AG10803 (cell line): Measurements from ENCODE around the gene GORASP1.

Experiments used
- DNase-seq: peaks from one replicate; pipeline ENCODE4 v3.0.0; 2010; ENCODE audit warnings: low read depth
- H3K4me3 ChIP-seq: 2 replicates; pipeline ENCODE4 v1.5.1; 2011; ENCODE audit warnings: mild to moderate bottlenecking, low read length, control low read depth
- TF ChIP-seq, protein P1 (sequence below): conservative IDR thresholded peaks from 2 replicates; pipeline ENCODE4 v1.5.1; 2011; ENCODE audit warnings: mild to moderate bottlenecking, low read length, control low read depth, inconsistent platforms

The GORASP1 gene

DNA sequence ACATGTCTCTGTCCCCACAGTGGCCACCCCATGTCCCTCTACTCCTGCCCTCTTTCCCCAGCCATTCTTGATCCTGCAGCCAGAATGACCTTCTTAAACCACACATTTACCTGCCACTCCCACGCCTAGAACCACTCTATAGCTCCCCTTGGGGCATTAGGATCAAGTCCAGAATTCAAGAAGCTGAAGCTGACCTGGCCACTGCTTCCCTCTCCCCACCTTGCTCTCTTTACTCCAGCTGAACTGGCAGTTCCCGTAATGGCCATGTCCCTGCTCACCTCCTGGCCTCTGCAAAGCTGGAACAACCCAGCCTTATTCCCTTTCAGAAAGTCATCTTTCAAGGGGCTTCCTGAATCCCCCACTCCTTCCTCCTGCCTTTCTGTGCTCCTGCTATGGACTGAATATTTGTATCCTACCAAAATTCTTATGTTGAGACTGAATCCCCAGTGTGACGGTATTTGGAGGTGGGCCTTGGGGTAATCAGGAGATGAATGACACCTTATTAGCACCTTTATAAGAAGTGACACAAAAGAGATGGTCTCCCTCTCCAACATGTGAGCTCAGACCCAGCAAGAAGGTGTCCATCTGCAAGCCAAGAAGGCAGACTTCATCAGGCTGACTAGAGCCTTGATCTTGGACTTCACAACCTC, 42.2 kb upstream of the GORASP1 start:
- no peak overlapping the region for H3K4me3 ChIP-seq
- no peak for DNase-seq

DNA sequence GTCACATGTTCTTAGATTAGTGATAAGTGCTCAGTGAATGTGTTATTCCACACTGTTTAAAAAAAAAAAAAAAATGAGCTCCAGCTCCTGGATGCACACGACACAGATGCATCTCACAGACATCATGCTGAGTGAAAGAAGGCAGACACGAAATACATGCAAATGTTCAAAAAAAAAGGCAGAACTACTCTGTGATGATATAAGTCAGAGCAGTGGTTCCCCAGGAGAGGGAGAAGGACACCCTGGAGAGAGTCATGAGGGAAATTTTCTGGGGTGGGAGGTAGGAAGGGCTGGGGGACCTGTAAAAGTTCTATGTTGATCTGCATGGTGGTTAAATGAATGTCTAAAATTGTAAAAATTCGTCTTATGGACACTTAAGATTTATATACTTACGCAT, 41.6 kb upstream of the GORASP1 start:
- no peak for DNase-seq
- H3K4me3 ChIP-seq, result no peak overlapping the region
- TF ChIP-seq, protein P1, sequence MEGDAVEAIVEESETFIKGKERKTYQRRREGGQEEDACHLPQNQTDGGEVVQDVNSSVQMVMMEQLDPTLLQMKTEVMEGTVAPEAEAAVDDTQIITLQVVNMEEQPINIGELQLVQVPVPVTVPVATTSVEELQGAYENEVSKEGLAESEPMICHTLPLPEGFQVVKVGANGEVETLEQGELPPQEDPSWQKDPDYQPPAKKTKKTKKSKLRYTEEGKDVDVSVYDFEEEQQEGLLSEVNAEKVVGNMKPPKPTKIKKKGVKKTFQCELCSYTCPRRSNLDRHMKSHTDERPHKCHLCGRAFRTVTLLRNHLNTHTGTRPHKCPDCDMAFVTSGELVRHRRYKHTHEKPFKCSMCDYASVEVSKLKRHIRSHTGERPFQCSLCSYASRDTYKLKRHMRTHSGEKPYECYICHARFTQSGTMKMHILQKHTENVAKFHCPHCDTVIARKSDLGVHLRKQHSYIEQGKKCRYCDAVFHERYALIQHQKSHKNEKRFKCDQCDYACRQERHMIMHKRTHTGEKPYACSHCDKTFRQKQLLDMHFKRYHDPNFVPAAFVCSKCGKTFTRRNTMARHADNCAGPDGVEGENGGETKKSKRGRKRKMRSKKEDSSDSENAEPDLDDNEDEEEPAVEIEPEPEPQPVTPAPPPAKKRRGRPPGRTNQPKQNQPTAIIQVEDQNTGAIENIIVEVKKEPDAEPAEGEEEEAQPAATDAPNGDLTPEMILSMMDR, result no peak

More for the DNA sequence above, 42.2 kb upstream of the GORASP1 start:
- TF ChIP-seq, protein P1, result no peak

DNA sequence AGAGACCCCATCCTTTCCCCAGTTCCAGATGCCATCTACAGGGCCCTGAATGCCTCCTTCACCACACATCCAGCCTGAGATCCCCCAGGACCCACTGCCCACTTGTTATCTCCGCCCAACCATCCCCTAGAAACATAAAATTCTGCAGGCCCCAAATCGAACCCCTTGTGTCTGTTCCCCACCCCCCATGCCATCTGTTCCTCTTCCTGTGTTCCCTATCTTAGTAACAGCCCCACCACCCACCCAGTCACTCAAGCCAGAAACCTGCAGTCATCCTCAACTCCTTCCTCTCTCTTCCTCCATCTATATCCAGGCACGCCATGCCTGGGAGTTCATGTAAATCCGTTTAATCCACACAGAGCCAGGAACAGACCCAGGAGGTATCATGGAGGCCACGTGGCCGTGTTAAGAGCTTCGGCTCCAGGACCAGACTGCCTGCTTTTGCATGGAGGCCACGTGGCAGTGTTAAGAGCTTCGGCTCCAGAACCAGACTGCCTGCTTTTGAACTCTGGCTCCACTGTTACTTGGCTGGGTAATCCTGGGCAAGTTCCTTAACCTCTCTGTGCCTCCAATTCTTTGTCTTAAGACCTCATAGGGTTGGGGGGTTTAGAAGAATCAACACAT, 41.1 kb upstream of the GORASP1 start:
- peak; percentile 33 for DNase-seq
- H3K4me3 ChIP-seq, result peak overlapping the region; percentile 20
- TF ChIP-seq, protein P1, result no peak

DNA sequence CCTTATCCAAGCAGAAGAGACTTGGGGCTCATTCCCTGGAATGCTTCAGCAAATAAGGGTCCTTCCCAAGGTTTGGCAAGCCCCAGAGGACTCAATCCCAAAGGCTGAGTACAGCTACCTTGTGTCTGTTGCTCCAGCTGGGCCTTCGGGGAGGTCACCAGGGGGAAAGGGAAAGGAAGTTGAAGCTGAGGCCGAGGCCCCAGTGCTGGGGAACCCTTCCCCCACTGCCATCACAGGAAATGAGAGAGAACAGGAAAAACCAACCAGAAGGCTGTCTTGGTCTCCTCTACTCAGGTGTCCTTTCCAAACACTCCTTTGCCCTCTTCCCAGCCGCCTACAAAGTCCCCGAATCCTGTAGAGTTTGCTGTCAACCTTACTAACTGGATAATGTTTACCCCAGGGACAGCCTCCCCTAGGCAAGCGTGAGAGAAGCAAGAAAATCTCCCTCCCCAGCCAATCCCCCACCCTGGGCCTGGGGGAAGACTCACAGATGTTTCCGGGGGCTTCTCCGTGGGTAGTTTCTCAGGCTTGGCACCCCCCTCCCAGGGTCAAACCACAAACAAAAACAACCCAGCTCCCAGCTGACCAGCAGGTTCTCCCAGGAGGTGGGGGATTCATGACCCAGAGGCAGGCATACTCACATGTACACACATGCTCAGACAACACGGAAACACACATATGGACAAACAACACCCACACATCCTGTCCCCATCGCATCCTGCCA, 40.4 kb upstream of the GORASP1 start:
- peak overlapping the region; percentile 41 for H3K4me3 ChIP-seq

DNA sequence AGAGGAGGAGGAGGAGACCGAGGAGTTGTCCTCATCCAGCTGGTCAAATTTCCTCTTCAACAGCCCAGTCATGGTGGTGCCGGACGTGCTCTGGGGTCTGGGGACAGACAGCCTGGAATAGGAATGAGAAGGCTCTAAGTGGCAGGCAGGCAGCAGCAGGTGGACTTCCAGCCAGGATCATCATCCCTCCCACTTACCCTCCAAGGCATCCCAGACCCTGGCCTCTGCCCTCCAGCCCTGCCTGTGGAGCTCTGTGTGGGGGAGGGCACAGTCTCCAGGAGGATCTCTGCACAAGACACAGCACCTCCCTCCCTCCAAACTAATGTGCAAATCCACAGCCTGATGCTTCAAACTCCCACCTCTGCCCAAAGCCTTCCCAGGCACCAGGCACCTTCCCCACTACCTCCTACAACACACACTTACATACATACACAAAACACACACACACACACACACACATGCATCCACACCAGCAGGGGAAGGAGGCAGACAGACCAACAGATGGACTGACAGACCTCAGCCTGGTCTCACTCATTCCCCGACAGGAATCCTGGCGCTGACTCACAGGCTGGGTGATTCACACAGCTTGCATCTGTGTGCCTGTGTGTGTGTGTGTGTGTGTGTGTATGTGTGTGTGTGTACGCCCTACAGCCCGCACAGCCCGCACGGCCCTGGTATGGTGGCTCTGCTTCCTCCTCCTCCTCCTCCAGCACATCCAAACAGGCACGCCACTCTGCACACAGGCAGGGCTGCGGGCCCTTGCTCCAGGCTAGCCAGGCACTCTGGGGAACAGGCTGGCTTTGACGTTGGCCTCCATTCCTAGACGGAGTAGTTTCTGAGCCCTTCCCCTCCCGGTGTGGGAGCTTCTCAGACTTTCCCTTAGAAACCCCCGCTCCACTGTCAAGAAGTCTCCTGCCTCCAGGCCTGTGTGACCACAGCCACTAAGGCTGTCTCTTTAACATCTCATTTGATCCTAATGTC, 39.5 kb upstream of the GORASP1 start:
- peak; percentile 99 for DNase-seq
- TF ChIP-seq, protein P1, result peak; percentile 15; the same call in 1 of the 2 replicates
- peak overlapping the region; percentile 41 for H3K4me3 ChIP-seq

More for the DNA sequence above, 40.4 kb upstream of the GORASP1 start:
- TF ChIP-seq, protein P1, result no peak
- DNase-seq, result peak; percentile 45

DNA sequence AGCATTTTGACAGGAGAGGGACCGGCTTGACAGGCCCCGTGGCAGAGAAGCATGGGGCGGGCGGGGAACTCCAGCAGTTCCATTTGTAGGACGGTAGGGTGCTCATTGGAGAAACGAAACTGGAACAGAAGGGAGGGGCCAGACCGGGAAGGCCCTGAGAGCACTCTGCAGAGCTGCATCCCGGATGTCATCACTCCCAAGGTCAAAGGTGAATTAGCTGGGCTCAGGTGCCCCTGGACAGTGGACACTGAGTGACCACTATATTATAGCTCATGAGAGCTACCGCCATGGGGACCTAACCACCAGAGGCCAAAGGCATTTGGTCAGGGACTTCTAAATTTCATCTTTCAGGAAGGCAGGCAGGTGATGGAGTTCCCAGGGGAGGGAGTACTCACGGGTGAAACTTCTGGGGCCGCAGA, 38.7 kb upstream of the GORASP1 start:
- no peak overlapping the region for H3K4me3 ChIP-seq
- DNase-seq, result peak; percentile 48
- TF ChIP-seq, protein P1, result peak; percentile 21
